ENCODE results near the gene ITGA3.

DNA sequence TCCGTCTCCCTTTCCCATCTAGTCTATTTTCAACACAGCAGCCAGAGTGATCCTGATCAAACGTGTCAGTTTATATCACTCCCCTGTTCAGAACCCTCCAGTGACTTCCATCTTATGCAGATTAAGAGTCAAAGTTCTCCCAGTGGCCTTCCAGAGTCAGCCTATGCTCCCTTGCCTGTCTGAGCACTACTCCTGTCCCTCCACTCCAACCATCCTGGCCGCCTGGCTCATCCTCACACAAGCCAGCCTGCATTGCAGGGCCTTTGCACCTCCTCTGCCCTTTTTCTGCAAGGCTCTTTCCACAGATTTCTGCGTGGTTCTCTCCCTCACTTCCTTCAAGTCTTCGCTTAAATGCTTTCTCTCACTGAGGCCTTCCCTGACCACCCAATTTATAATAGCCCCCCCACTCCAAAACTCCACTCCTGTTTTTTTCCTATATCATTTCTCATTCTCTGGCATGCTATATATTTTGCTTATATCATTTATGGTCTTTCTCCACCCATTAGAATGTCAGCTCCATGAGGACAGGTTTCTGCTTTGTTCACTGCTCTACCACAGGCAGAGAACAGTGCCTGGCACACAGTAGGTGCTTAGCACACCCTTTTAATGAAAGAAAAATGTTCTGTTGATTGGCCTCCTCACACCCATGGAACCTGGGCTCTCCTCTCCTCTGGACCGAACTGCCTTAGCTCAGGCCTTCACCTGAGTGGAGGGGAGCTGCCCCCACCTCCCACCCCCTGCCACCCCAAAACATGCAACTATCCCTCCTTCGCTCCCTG is 64.8 kb downstream of the ITGA3 start:
- TF ChIP-seq, protein P1, sequence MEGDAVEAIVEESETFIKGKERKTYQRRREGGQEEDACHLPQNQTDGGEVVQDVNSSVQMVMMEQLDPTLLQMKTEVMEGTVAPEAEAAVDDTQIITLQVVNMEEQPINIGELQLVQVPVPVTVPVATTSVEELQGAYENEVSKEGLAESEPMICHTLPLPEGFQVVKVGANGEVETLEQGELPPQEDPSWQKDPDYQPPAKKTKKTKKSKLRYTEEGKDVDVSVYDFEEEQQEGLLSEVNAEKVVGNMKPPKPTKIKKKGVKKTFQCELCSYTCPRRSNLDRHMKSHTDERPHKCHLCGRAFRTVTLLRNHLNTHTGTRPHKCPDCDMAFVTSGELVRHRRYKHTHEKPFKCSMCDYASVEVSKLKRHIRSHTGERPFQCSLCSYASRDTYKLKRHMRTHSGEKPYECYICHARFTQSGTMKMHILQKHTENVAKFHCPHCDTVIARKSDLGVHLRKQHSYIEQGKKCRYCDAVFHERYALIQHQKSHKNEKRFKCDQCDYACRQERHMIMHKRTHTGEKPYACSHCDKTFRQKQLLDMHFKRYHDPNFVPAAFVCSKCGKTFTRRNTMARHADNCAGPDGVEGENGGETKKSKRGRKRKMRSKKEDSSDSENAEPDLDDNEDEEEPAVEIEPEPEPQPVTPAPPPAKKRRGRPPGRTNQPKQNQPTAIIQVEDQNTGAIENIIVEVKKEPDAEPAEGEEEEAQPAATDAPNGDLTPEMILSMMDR (IDR thresholded peaks at IDR 0.05; ENCODE audit: poor library complexity) = no peak
- no peak for TF ChIP-seq EZH2 (IDR thresholded peaks at IDR 0.05; ENCODE audit: borderline replicate concordance)

Data from hepatocyte (in vitro differentiated cells).